Osteoblast (primary cell): ENCODE data around the gene BYSL. TPM values are rescaled to one million over a fixed set of nuclear protein-coding genes. Genes with fewer than 3 reads are reported as not detected.

Experiments used
- DNase-seq: peaks from one replicate; pipeline ENCODE4 v3.0.0; 2011; ENCODE audit warnings: low spot score, mixed read lengths; ENCODE audit not compliant: insufficient read length; ENCODE audit errors: missing footprints
- H2AFZ ChIP-seq: 2 replicates; pipeline ENCODE4 v1.6.0; 2011; ENCODE audit warnings: mild to moderate bottlenecking, low read length
- H3K27ac ChIP-seq: 2 replicates; pipeline ENCODE4 v1.5.1; 2011; ENCODE audit warnings: mild to moderate bottlenecking, low read depth, low read length, moderate library complexity
- H3K27me3 ChIP-seq: 2 replicates; pipeline ENCODE4 v1.6.0; 2012; ENCODE audit warnings: mild to moderate bottlenecking, control low read depth, inconsistent platforms, low read length, moderate library complexity; ENCODE audit not compliant: insufficient read depth
- H3K36me3 ChIP-seq: 2 replicates; pipeline ENCODE4 v1.5.1; 2011; ENCODE audit warnings: mild to moderate bottlenecking, low read length, control low read depth, moderate library complexity; ENCODE audit not compliant: insufficient read depth
- H3K4me1 ChIP-seq: 2 replicates; pipeline ENCODE4 v1.5.1; 2011; ENCODE audit warnings: mild to moderate bottlenecking, low read length, control low read depth, moderate library complexity; ENCODE audit not compliant: insufficient read depth
- H3K4me2 ChIP-seq: 2 replicates; pipeline ENCODE4 v1.6.0; 2011; ENCODE audit warnings: mild to moderate bottlenecking, low read length; ENCODE audit not compliant: insufficient read depth
- H3K4me3 ChIP-seq: fragments of 200-600 bp; sonication (generic); 3 replicates; pipeline ENCODE4 v1.5.1; 2012; ENCODE audit warnings: mild to moderate bottlenecking, low read length, inconsistent platforms; ENCODE audit not compliant: insufficient read depth
- H3K79me2 ChIP-seq: 2 replicates; pipeline ENCODE4 v1.6.0; 2012; ENCODE audit warnings: mild to moderate bottlenecking, low read length, control low read depth, inconsistent platforms; ENCODE audit not compliant: insufficient read depth
- H3K9me3 ChIP-seq: 2 replicates; pipeline ENCODE4 v1.5.1; 2011; ENCODE audit warnings: low read depth, low read length, control low read depth
- H4K20me1 ChIP-seq: 2 replicates; pipeline ENCODE4 v1.6.0; 2012; ENCODE audit warnings: mild to moderate bottlenecking, low read length, control low read depth; ENCODE audit not compliant: insufficient read depth
- CTCF ChIP-seq: IDR thresholded peaks from 2 replicates; pipeline ENCODE4 v1.5.1; 2011; ENCODE audit warnings: mild to moderate bottlenecking, low read depth, low read length, moderate library complexity; ENCODE audit errors: extremely low read depth
- total RNA-seq: library from RNA; depleted of rRNA; stranded (reverse); fragments of >200 nt; gene quantifications from 2 replicates; pipeline ENCODE4 v1.2.3, GENCODE V29; 2012

Gene BYSL
- total RNA-seq, 1 donor = 11.6 TPM

GRCh38 chr6:41914343-41914742, 7.0 kb upstream of the BYSL start:
- H2AFZ ChIP-seq = no peak overlapping the region
- H3K27me3 ChIP-seq = no peaks in the 10 kb centered on the region
- peaks cover 11% of the 10 kb centered on the region for H3K4me1 ChIP-seq
- H3K79me2 ChIP-seq = peaks cover 61% of the 10 kb centered on the region
- H4K20me1 ChIP-seq = no peaks in the 10 kb centered on the region
- H3K4me2 ChIP-seq = no peak overlapping the region
- no peak overlapping the region for H3K27ac ChIP-seq
- H3K4me3 ChIP-seq = no peak overlapping the region
- H3K36me3 ChIP-seq = peaks cover 24% of the 10 kb centered on the region
- no peak for TF ChIP-seq CTCF
- DNase-seq = no peak
- no peaks in the 10 kb centered on the region for H3K9me3 ChIP-seq

GRCh38 chr6:41914869-41915530, 6.3 kb upstream of the BYSL start:
- Histone ChIP-seq H4K20me1 (no peaks in the 10 kb centered on the region), H3K79me2 (peaks cover 63% of the 10 kb centered on the region), H3K27me3 (no peaks in the 10 kb centered on the region), H3K9me3 (no peaks in the 10 kb centered on the region), H3K36me3 (peaks cover 21% of the 10 kb centered on the region), H3K4me3 (no peak overlapping the region), H3K4me2 (no peak overlapping the region), H2AFZ (no peak overlapping the region), H3K4me1 (peaks cover 18% of the 10 kb centered on the region), H3K27ac (no peak overlapping the region)
- TF ChIP-seq CTCF = no peak
- no peak for DNase-seq

- Histone ChIP-seq H3K9me3 (no peaks in the 10 kb centered on the region), H2AFZ (peak overlapping the region; percentile 45), H3K36me3 (peaks cover 21% of the 10 kb centered on the region), H3K4me3 (peak overlapping the region; percentile 37), H3K4me2 (peak overlapping the region; percentile 78), H3K27me3 (no peaks in the 10 kb centered on the region), H3K79me2 (peaks cover 71% of the 10 kb centered on the region), H3K4me1 (peaks cover 30% of the 10 kb centered on the region), H4K20me1 (peaks cover 3% of the 10 kb centered on the region), H3K27ac (peak overlapping the region; percentile 88)
- no peak for TF ChIP-seq CTCF
- DNase-seq = peak; percentile 97
Observed at GRCh38 chr6:41917528-41917927, 3.8 kb upstream of the BYSL start.

- peak overlapping the region; percentile 98 for H2AFZ ChIP-seq
- H3K4me3 ChIP-seq = peak overlapping the region; percentile 94
- H3K9me3 ChIP-seq = no peaks in the 10 kb centered on the region
- H3K79me2 ChIP-seq = peaks cover 75% of the 10 kb centered on the region
- peaks cover 44% of the 10 kb centered on the region for H3K4me1 ChIP-seq
- no peaks in the 10 kb centered on the region for H3K27me3 ChIP-seq
- H3K27ac ChIP-seq = peak overlapping the region; percentile 99
- TF ChIP-seq CTCF = no peak
- H3K36me3 ChIP-seq = peaks cover 19% of the 10 kb centered on the region
- H3K4me2 ChIP-seq = peak overlapping the region; percentile 99
- H4K20me1 ChIP-seq = peaks cover 15% of the 10 kb centered on the region
- no peak for DNase-seq
Observed at GRCh38 chr6:41921712-41921998, 356 bp downstream of the BYSL start.
